A673 (cell line): ENCODE data around the gene PADI3. TPM values are rescaled to one million over a fixed set of nuclear protein-coding genes. Genes with fewer than 3 reads are reported as not detected.

Experiments used
- BruUV-seq: library from RNA; stranded (reverse); fragments of 400-500 nt; replicated peaks from 2 replicates; lab custom pipeline; 2021; lab: Mats Ljungman, UMichigan
- CTCF ChIA-PET: fragments of 300-600 bp; sonication (Branson Sonifier 250); formaldehyde crosslinking; loops from one replicate; lab custom pipeline; 2022; ENCODE audit warnings: antibody characterized with exemption; lab: Charles Lee
- POLR2A ChIA-PET: fragments of 300-600 bp; sonication (Branson Sonifier 250); formaldehyde crosslinking; loops from one replicate; lab custom pipeline; 2022; ENCODE audit warnings: antibody characterized with exemption; ENCODE audit not compliant: low non-redundant PET; lab: Charles Lee
- DNase-seq: peaks from one replicate; pipeline ENCODE4 v3.0.0-alpha.2; 2015; ENCODE audit warnings: low spot score
- H3K27ac ChIP-seq: fragments of 200-600 bp; sonication (generic); 2 replicates; pipeline ENCODE4 v1.5.1; 2016; ENCODE audit warnings: mixed run types, low read depth, mild to moderate bottlenecking, mixed read lengths, antibody characterized with exemption, low read length; ENCODE audit not compliant: poor library complexity, severe bottlenecking
- H3K27me3 ChIP-seq: fragments of 200-600 bp; sonication (generic); replicated peaks from 2 replicates; pipeline ENCODE4 v1.6.1; 2017; ENCODE audit warnings: mixed run types, low read depth, mild to moderate bottlenecking, mixed read lengths, antibody characterized with exemption, low read length; ENCODE audit not compliant: insufficient read depth, poor library complexity
- H3K36me3 ChIP-seq: fragments of 200-600 bp; sonication (generic); 2 replicates; pipeline ENCODE4 v1.6.1; 2016; ENCODE audit warnings: mixed run types, mild to moderate bottlenecking, mixed read lengths, antibody characterized with exemption, low read length; ENCODE audit not compliant: insufficient read depth, poor library complexity, severe bottlenecking
- H3K4me1 ChIP-seq: fragments of 200-600 bp; sonication (generic); 2 replicates; pipeline ENCODE4 v1.6.1; 2017; ENCODE audit warnings: mixed run types, mild to moderate bottlenecking, mixed read lengths, antibody characterized with exemption, low read length; ENCODE audit not compliant: insufficient read depth, poor library complexity, severe bottlenecking
- H3K4me3 ChIP-seq: fragments of 200-600 bp; sonication (generic); 2 replicates; pipeline ENCODE4 v1.5.1; 2016; ENCODE audit warnings: low read depth, mixed run types, mild to moderate bottlenecking, mixed read lengths, low read length; ENCODE audit not compliant: poor library complexity, severe bottlenecking
- H3K9me3 ChIP-seq: fragments of 200-600 bp; sonication (generic); 2 replicates; pipeline ENCODE4 v1.6.1; 2016; ENCODE audit warnings: mixed run types, low read depth, mild to moderate bottlenecking, mixed read lengths, antibody characterized with exemption, low read length; ENCODE audit not compliant: poor library complexity, severe bottlenecking
- CTCF ChIP-seq: fragments of 300-800, 200-600 bp; sonication (generic); conservative IDR thresholded peaks from 2 replicates; pipeline ENCODE4 v1.5.1; 2017; ENCODE audit warnings: low read depth, mild to moderate bottlenecking, antibody characterized with exemption, low read length, moderate library complexity, mixed read lengths
- EZH2 ChIP-seq: fragments of 200-600 bp; sonication (generic); IDR thresholded peaks from 2 replicates; pipeline ENCODE4 v1.6.1; 2017; ENCODE audit warnings: borderline replicate concordance, low read depth, mild to moderate bottlenecking, mixed read lengths, antibody characterized with exemption, low read length; ENCODE audit not compliant: poor library complexity, severe bottlenecking
- intact Hi-C: fragments of 100-400 bp; cut with micrococcal nuclease; formaldehyde crosslinking; loops from one replicate; pipeline ENCODE4 v1.10.0; 2022; ENCODE audit not compliant: unreplicated experiment
- total RNA-seq: library from RNA; stranded (reverse); gene quantifications from 2 replicates; pipeline ENCODE4 v1.2.3, GENCODE V29; 2021

The PADI3 gene
- total RNA-seq, 1 experiment from 2014 or later: 0.26 TPM

GRCh38 chr1:17265950-17266349 lies 17.1 kb downstream of the PADI3 start:
- CTCF ChIA-PET: no interaction called here
- no peak for DNase-seq
- BruUV-seq: no TSS peak

DNA sequence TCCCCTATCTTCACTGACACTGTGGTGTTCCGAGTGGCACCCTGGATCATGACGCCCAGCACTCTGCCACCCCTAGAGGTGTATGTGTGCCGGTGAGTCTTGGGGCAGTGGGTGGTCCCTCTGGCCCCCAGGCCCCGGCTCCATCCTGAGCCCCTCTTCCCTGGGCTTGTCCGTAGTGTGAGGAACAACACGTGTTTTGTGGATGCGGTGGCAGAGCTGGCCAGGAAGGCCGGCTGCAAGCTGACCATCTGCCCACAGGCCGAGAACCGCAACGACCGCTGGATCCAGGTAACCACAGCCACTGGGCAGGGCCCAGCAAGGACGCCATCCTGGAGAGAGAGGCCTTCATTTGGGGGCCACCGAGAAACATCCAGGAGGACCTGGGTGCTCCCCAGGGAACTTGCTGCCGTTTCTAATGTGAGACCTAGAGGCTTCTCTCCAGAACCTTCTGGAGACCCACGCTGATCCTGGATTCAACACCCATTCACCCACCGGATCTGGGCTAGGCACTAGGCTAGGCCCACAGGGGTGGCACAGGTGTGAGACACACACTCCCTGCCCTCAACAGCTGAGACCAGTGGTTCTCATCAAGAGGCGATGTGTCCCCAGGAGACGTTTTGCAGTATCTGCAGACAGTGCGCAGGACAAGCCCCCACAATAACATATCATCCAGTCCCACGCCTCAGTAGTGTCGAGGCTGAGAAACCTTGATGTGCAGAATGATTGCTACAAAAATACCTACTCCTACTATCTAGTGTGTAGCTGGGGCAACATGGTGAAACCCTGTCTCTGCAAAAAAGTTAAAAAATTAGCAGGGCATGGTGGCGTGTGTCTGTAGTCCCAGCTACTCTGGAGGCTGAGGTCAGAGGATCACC lies 22.2 kb downstream of the PADI3 start:
- intact Hi-C loops: no loop called here
- CTCF ChIA-PET: no interaction called here
- TF ChIP-seq EZH2 (no peak), CTCF (no peak)
- Histone ChIP-seq H3K27me3 (no peaks in the 10 kb centered on the region), H3K9me3 (no peaks in the 10 kb centered on the region), H3K36me3 (no peaks in the 10 kb centered on the region), H3K4me1 (no peaks in the 10 kb centered on the region), H3K4me3 (no peak overlapping the region), H3K27ac (no peak overlapping the region)
- POLR2A ChIA-PET: no interaction called here
- no TSS peak for BruUV-seq
- DNase-seq: no peak

More at GRCh38 chr1:17265950-17266349, 17.1 kb downstream of the PADI3 start:
- Histone ChIP-seq H3K36me3 (no peaks in the 10 kb centered on the region), H3K4me1 (no peaks in the 10 kb centered on the region), H3K4me3 (no peak overlapping the region), H3K9me3 (no peaks in the 10 kb centered on the region), H3K27me3 (no peaks in the 10 kb centered on the region), H3K27ac (no peak overlapping the region)
- intact Hi-C loops: no loop called here
- TF ChIP-seq CTCF (no peak), EZH2 (no peak)
- POLR2A ChIA-PET: interaction anchor here (0.5 kb wide), 1 partner anchor 47 kb away, joined by 3 read pairs; no protein-coding TSS in a partner anchor

GRCh38 chr1:17272066-17272465 lies 23.2 kb downstream of the PADI3 start:
- no peaks in the 10 kb centered on the region for H3K36me3 ChIP-seq
- BruUV-seq: no TSS peak
- CTCF ChIA-PET: no interaction called here
- no peak overlapping the region for H3K4me3 ChIP-seq
- H3K4me1 ChIP-seq: no peaks in the 10 kb centered on the region
- intact Hi-C loops: no loop called here
- H3K9me3 ChIP-seq: no peaks in the 10 kb centered on the region
- no peak for TF ChIP-seq CTCF
- TF ChIP-seq EZH2: no peak
- H3K27ac ChIP-seq: no peak overlapping the region
- H3K27me3 ChIP-seq: no peaks in the 10 kb centered on the region
- POLR2A ChIA-PET: no interaction called here
- no peak for DNase-seq
